ENCODE results near the gene CAPRIN1. TPM values are rescaled to one million over a fixed set of nuclear protein-coding genes. Genes with fewer than 3 reads are reported as not detected.

CAPRIN1 gene
- polyA plus RNA-seq, 1 donor (not counting 4 experiments of a cell fraction or from before 2014, with no cell fraction given): 207 TPM

DNA sequence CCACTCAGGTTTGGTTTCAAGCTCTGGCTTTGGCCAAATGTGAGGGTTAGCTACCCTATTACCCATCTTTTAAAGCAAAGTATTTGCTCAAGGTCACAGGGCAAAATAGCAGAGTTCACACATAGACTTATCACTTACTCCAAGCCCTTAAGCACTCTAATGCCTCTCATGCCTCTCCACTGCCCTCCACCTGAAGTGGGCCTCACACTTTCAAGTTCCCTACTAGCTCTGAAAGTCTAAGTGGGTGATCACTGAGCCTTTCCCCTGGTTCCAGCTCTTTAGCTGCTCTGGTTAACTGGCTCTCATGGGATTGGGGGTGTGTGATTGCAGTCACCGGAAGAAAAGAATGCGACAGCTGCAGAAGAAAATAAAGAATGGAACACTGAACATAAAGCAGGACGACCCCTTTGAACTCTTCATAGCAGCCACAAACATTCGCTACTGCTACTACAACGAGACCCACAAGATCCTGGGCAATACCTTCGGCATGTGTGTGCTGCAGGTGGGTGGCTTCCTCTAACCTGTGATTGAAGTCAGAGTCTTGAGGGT lies 60.3 kb downstream of the CAPRIN1 start:
- Histone ChIP-seq H3K79me2 (ENCODE audit: control insufficient read depth, insufficient read depth, low read length) (peaks cover 26% of the 10 kb centered on the region), H3K9me1 (ENCODE audit: control insufficient read depth, extremely low read depth, insufficient read depth, low read length) (no peaks in the 10 kb centered on the region), H4K20me1 (ENCODE audit: control insufficient read depth, extremely low read depth, insufficient read depth, low read length) (no peaks in the 10 kb centered on the region), H3K4me2 (ENCODE audit: control insufficient read depth, extremely low read depth, insufficient read depth, low read depth, low read length) (no peak overlapping the region), H3K36me3 (ENCODE audit: control insufficient read depth in 2 of 2, extremely low read depth in 1 of 2, insufficient read depth in 2 of 2, low read length in 2 of 2) (peaks cover 41 to 64% of the 10 kb centered on the region in 2 experiments), H3K9ac (ENCODE audit: control insufficient read depth, extremely low read depth, insufficient read depth, low read length) (no peak overlapping the region), H3K4me3 (ENCODE audit: control insufficient read depth in 2 of 3, extremely low read depth in 1 of 3, insufficient read depth in 2 of 3, low read depth in 1 of 3, low read length in 3 of 3) (no peak overlapping the region), H3K4me1 (ENCODE audit: control insufficient read depth, extremely low read depth, insufficient read depth, low read length) (no peaks in the 10 kb centered on the region), H3K27ac (ENCODE audit: control insufficient read depth, insufficient read depth, low read length) (no peak overlapping the region), H3K9me3 (ENCODE audit: control insufficient read depth, low read depth, low read length) (no peaks in the 10 kb centered on the region), H2AFZ (ENCODE audit: control insufficient read depth, low read length) (no peak overlapping the region), H3K27me3 (ENCODE audit: control insufficient read depth, extremely low read depth, insufficient read depth, low read length) (no peaks in the 10 kb centered on the region)
- DNase-seq (ENCODE audit: low read depth, low spot score) (no peak), FAIRE-seq (no peak)
- dilution Hi-C loops (cut with MboI; ENCODE audit: extremely low pct_ligation_motif_present, low sequenced_read_pairs): no loop called here
- TF ChIP-seq, protein P1, sequence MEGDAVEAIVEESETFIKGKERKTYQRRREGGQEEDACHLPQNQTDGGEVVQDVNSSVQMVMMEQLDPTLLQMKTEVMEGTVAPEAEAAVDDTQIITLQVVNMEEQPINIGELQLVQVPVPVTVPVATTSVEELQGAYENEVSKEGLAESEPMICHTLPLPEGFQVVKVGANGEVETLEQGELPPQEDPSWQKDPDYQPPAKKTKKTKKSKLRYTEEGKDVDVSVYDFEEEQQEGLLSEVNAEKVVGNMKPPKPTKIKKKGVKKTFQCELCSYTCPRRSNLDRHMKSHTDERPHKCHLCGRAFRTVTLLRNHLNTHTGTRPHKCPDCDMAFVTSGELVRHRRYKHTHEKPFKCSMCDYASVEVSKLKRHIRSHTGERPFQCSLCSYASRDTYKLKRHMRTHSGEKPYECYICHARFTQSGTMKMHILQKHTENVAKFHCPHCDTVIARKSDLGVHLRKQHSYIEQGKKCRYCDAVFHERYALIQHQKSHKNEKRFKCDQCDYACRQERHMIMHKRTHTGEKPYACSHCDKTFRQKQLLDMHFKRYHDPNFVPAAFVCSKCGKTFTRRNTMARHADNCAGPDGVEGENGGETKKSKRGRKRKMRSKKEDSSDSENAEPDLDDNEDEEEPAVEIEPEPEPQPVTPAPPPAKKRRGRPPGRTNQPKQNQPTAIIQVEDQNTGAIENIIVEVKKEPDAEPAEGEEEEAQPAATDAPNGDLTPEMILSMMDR (optimal IDR thresholded peaks at IDR 0.05 in 1 of 3, IDR thresholded peaks at IDR 0.05 in 1 of 3, conservative IDR thresholded peaks at IDR 0.05 in 1 of 3; ENCODE audit: extremely low read depth in 1 of 3, insufficient read depth in 2 of 3, low read length in 3 of 3): no peak
- no peak for TF ChIP-seq EZH2 (IDR thresholded peaks at IDR 0.05; ENCODE audit: low read length)

DNA sequence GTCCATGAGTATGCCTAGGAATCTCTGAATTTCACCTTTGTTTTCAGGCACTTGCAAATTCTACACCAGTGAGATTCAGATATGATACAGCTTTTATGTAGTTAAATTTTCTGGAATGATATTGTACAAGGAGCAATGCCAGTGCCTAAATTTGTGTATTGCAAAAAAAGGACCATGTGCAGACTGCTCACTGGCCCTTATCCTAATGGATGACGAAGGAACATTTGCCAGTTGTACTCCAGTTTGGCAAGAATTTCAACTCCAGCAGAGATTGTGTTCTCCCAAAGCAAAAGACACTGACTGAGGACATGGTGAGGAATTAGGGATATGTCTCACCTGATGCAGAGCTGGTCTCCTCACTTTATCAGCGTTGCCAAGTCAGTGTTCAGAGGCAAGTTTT lies 62.5 kb downstream of the CAPRIN1 start:
- no peak overlapping the region for H3K4me3 ChIP-seq (ENCODE audit: control insufficient read depth in 2 of 3, extremely low read depth in 1 of 3, insufficient read depth in 2 of 3, low read depth in 1 of 3, low read length in 3 of 3)
- dilution Hi-C loops (cut with MboI; ENCODE audit: extremely low pct_ligation_motif_present, low sequenced_read_pairs): no loop called here
- H2AFZ ChIP-seq (ENCODE audit: control insufficient read depth, low read length): no peak overlapping the region
- peaks cover 3% of the 10 kb centered on the region for H3K79me2 ChIP-seq (ENCODE audit: control insufficient read depth, insufficient read depth, low read length)
- no peak overlapping the region for H3K27ac ChIP-seq (ENCODE audit: control insufficient read depth, insufficient read depth, low read length)
- peaks cover 49 to 60% of the 10 kb centered on the region in 2 experiments for H3K36me3 ChIP-seq (ENCODE audit: control insufficient read depth in 2 of 2, extremely low read depth in 1 of 2, insufficient read depth in 2 of 2, low read length in 2 of 2)
- DNase-seq (ENCODE audit: low read depth, low spot score): no peak
- no peak for FAIRE-seq
- no peaks in the 10 kb centered on the region for H3K4me1 ChIP-seq (ENCODE audit: control insufficient read depth, extremely low read depth, insufficient read depth, low read length)
- H3K27me3 ChIP-seq (ENCODE audit: control insufficient read depth, extremely low read depth, insufficient read depth, low read length): no peaks in the 10 kb centered on the region
- TF ChIP-seq, protein P1 (optimal IDR thresholded peaks at IDR 0.05 in 1 of 3, IDR thresholded peaks at IDR 0.05 in 1 of 3, conservative IDR thresholded peaks at IDR 0.05 in 1 of 3; ENCODE audit: extremely low read depth in 1 of 3, insufficient read depth in 2 of 3, low read length in 3 of 3): no peak
- TF ChIP-seq EZH2 (IDR thresholded peaks at IDR 0.05; ENCODE audit: low read length): no peak
- no peaks in the 10 kb centered on the region for H3K9me1 ChIP-seq (ENCODE audit: control insufficient read depth, extremely low read depth, insufficient read depth, low read length)
- no peaks in the 10 kb centered on the region for H3K9me3 ChIP-seq (ENCODE audit: control insufficient read depth, low read depth, low read length)
- H4K20me1 ChIP-seq (ENCODE audit: control insufficient read depth, extremely low read depth, insufficient read depth, low read length): no peaks in the 10 kb centered on the region
- H3K4me2 ChIP-seq (ENCODE audit: control insufficient read depth, extremely low read depth, insufficient read depth, low read depth, low read length): no peak overlapping the region
- no peak overlapping the region for H3K9ac ChIP-seq (ENCODE audit: control insufficient read depth, extremely low read depth, insufficient read depth, low read length)
